Heart left ventricle (tissue), 13 donors: ENCODE data around the gene NCMAP.

Experiments used
- CTCF ChIP-seq, 12 donors: fragments of 200-600 bp; sonication (generic) in 4 of 12; IDR thresholded peaks; one replicate each; pipeline versions ENCODE4 v1.5.0 to v1.8.0; 2018 to 2022; ENCODE audit warnings: antibody characterized with exemption in 12 of 12, mild to moderate bottlenecking in 5 of 12
- POLR2A ChIP-seq, 2 donors: fragments of 450-650 bp; IDR thresholded peaks; one replicate each; pipeline ENCODE4 v1.6.1; 2017; ENCODE audit warnings: antibody characterized with exemption in 2 of 2, mild to moderate bottlenecking in 2 of 2, moderate library complexity in 2 of 2
- donor health status: ischemic (EF 13 %, LVEDD 7.1; RV severe dilation, severe dysfunction).
- donor health status: DM: no; HTN: yes; CAD: no.
- donor health status: DM: no; HTN: no; CAD: no.
- donor health status: ischemic (EF 25% LVEDD 6.9; RV normal size, moderate dysfunction).
- donor health status: ischemic (EF 25% LVEDD 5.7; RV mildly dilated, moderate dysfunction).
- donor health status: ischemic (EF 35%, LVEDD 5.7; RV mildly dilated, moderate dysfunction).
- donor health status: nonischemic (EF 11% LVEDD 7.7; RV severe dilation, severe dysfunction).
- donor health status: DM: yes; HTN: yes; CAD: no.
- donor health status: PGD.
- donor health status: ischemic (EF 29% LVEDD 5.4; RV normal size, mild dysfunction).
- donor health status: nonischemic (EF 23%, LVEDD 6.1; RV moderate dilation, normal function).

DNA sequence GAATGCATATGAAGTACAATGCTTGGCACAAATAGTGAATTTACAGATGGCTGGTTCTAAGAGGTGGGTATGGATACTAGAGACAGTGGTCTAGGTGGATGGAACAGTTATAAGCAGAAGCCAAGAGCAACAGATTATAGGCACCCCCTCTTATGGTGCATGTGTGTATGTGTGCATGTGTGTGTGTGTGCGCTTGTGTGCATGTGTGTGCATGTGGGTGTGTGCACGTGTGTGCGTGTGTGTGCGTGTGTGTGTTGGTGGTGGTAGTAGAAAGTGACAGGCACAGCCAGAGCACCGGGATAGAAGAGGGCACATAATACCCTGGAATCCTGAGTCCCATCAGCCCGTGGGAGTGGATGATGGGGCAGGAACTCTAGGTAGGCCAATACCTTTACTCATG is 1.3 kb downstream of the NCMAP start:
- TF ChIP-seq CTCF (IDR thresholded peaks at IDR 0.05) (no peak), POLR2A (IDR thresholded peaks at IDR 0.05) (no peak)
